ENCODE measurements around the gene GABRA1.

GABRA1 gene

DNA sequence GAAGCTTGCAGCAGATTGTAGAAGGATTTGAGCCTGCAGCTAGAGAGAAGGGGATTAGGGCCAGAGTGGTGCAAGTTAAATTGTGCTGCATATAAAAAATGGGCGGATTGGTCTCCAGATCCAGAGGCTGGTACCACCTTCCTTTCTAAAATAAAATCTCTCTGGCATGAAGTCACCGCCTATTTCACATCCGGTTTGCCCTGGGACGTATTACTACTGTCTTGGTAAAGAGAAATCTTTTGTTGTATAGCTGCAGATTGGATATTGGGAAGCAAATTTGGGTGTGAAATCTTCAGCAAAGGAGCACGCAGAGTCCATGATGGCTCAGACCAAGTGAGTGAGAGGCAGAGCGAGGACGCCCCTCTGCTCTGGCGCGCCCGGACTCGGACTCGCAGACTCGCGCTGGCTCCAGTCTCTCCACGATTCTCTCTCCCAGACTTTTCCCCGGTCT lies at the start of gene GABRA1:
TSS of gene GABRA1 (plus strand) at position 180 of the 451 bp plus-strand sequence. CDS start 2,691 bp downstream, outside the sequence.
- DNase-seq (ENCODE audit: low spot score): peak; percentile 19

DNA sequence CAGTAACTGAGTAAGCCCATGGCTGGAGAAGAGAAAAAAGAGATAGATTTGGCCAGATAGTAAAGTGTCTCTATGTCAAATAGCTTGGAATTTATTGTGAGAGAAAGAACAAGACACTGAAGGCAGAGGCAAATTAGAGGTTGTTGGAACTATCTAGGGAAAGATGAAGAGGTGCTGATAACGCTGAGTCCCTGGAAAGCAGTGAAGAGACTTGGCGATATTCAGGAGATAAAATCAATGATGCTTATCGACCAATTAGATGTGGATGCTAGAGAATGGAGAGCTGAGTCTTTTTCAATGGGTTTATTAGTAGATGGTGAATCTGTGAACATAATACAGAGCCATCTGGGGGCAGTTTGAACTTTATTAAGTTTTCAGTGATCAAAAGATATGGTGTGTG lies 48.6 kb upstream of the GABRA1 start:
- no peak for DNase-seq (ENCODE audit: low spot score)

DNA sequence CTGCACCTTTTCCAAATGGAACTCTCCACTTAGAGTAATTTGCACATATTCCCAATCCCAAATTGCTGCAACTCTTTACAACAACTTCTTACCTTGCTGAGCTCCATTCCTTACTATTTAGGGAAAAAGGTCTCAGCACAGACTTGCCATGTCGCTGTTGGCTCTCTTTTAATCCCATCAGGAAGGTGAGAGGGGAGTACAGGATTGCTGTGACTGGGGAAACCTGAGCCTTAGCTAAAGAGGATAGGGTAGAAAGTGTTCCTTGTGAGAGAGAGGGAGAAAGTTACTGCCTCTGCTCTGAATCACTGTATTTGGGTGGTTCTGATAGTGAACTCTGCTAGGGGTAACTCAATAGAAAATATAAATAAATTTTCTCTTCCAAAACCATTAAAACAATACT lies 43.7 kb upstream of the GABRA1 start:
- DNase-seq (ENCODE audit: low spot score): no peak

DNA sequence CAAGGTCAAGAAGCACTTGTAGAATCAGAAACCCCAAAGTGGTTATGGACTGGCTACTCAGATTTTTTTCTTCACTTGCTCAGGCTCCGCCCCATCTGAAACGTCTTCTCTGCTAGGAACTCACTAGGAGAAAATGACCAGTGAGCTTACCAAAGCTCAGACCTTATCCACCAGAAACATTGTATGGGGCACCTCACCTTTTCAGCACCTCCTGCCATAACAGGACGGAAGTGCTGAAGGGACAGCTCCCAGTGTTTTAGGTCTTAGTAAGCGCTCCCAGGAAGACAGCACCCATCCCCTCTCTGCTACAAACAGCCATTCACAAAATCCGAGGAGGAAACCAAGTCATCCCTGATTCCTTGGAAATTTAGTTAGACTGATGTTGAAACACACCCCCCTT lies 1.2 kb upstream of the GABRA1 start:
- DNase-seq (ENCODE audit: low spot score): no peak

DNA sequence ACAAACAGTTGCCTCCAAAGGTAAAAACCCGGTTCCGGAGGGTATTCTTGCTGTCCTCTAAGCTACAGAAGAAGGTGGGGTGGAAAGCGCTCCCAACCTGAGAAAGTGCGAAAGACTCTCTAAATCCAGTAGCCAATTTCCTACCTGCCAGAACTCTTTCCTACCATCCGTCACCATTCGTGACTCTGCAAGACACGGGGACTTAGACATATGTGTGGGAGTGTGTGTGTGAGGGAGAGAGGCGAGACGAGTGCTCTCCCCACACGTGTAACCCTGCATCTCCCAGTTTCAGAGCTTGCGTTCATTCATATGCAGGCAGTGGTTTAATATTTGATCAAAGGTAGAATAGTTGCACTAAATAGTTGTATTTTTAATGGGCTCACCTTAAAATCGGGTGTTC lies 473 bp upstream of the GABRA1 start:
- no peak for DNase-seq (ENCODE audit: low spot score)

DNA sequence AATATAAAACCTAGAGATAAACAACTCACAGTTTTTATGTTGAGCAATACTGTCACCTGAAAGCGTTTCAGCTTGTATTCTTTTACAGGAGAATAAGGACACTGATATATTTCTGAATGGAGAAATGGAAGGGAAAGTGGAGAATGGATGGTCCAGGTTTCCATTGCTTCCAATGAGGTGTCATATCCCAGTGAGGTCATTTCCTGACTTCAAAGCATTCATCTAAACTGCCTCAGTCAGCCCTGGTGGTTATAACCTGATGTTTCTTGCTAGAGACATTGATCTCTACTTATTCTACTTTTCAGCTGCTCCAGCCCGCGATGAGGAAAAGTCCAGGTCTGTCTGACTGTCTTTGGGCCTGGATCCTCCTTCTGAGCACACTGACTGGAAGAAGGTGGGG lies 2.6 kb downstream of the GABRA1 start:
- no peak for DNase-seq (ENCODE audit: low spot score)

DNA sequence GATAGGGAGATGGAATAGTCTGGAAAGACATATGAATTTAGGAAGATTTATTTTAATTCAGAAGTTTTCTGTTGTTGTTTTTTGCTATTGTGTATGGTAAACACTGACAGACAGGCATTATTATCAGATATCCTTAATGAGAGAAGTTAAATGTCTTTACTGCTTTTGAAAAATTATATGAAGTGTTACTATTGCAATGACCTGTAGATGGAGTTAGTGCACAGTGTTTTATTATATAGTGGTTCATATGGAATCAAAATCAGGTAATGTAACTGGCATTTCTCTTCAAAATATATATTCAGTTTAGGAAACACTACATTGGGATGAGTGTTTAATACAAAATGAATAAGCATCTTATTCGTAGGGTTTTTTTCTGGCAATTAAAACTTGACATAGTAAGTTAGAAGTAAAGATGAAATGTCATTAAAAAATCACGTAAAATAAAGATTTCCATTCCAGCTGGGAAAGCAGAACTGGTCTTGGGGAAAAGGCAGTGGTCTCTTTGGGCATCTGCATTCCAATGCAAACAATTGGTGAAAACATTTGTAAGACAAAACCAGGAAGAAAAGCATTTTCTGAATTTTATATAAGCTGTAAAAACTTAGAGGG lies 3.9 kb downstream of the GABRA1 start:
- no peak for DNase-seq (ENCODE audit: low spot score)

DNA sequence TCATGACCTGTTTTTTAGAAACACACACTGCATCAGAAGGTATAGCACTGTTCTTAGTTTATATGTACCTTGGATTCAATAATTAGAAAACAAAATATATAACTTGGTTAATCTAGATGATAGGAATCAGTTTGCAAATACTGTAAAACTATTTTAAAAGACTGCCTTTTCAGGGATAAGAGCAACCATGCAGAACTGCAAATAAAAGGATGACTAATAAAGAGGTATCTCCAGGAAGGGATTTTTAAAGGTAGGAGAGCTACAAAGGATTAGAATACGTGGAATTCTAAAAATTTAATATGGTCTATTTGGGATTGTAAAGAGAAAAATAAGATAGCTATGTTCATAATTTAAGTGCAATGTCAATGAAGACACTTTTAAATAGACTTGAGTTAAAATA lies 9.4 kb downstream of the GABRA1 start:
- DNase-seq (ENCODE audit: low spot score): no peak

DNA sequence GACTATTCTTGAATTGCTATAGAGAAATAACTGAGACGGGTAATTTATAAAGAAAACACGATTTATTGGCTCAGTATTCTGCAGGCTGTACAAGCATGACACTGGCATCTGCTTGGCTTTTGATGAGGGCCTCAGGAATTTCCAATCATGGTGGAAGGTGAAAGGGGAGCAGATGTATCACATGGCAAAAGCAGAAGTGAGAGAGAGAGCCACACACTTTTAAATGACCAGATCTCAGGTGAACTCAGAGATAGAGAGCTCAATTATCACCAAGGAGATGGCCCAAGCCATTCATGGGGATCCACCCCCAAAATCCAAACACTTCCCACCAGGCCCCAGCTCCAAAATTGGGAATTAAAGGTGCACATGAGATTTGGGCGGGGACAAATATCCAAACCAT lies 15.3 kb downstream of the GABRA1 start:
- no peak for DNase-seq (ENCODE audit: low spot score)

DNA sequence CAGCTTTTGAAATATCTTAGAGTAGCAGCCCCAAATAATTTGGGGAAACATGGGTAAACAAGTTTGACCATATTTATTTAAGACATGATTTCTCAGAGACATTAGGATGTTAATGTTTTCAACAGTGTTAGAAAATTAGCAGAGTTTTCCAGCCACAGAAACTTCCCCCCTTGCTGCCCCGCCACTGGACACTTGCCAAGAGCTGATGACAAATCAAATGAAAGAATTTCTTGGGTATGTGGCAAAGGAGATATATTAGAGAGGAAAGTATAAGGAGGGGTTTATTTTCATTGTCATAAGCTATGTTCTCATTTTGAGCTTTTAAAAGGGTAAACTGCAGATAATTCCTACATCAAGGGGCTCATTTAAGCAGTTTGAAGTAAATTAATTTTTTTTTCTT lies 15.9 kb downstream of the GABRA1 start:
- no peak for DNase-seq (ENCODE audit: low spot score)

DNA sequence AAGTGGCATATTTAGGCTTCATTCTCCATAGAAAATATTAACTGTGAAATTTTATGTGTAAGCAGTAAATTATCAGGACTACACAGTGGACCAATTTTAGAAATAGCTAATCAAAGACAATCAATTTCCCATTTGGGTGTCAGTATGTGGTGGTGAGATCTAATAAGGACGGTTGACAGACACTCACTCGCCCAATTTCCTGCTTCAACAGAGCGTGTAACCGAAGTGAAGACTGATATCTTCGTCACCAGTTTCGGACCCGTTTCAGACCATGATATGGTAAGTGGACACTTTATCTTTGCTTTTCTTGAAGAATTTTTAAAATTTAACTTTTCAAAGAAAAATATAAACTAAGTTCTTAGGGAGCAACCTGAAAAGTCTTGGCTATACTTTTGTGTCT lies 17.6 kb downstream of the GABRA1 start:
- DNase-seq (ENCODE audit: low spot score): no peak

DNA sequence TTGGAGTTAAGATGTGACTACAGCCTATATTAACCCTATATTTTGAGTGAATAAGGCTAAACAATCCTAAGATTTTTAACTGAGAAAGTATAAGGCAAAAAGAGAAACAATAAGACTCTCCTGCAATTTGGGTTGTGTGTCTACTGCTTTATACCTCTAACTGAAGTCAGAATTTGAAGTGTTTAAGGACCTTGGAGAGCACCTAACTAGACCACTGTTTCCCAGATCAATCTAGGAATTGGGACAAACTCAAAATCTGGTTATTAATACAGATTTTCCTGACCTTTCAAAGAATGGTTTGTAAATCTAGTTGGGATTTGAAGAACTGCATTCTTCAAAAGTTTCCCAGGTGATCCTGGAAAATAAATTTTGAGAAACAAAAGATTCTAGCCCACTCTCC lies 42.1 kb downstream of the GABRA1 start:
- DNase-seq (ENCODE audit: low spot score): no peak

DNA sequence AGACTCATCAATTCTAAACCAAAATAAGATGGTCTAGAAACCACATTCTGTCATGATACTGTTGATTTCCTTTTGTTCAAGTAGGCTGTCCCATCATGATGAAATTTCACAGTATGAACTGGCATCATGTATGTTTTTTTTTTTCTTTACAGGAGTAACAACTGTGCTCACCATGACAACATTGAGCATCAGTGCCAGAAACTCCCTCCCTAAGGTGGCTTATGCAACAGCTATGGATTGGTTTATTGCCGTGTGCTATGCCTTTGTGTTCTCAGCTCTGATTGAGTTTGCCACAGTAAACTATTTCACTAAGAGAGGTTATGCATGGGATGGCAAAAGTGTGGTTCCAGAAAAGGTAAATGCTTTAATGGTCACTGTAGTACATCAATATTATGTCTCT lies 47.6 kb downstream of the GABRA1 start:
- DNase-seq (ENCODE audit: low spot score): no peak

DNA sequence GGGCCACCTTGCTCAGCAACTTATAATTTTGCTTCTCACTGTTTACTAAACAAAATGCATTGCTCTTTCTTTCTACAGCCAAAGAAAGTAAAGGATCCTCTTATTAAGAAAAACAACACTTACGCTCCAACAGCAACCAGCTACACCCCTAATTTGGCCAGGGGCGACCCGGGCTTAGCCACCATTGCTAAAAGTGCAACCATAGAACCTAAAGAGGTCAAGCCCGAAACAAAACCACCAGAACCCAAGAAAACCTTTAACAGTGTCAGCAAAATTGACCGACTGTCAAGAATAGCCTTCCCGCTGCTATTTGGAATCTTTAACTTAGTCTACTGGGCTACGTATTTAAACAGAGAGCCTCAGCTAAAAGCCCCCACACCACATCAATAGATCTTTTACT lies 49.1 kb downstream of the GABRA1 start:
- DNase-seq (ENCODE audit: low spot score): no peak

DNA sequence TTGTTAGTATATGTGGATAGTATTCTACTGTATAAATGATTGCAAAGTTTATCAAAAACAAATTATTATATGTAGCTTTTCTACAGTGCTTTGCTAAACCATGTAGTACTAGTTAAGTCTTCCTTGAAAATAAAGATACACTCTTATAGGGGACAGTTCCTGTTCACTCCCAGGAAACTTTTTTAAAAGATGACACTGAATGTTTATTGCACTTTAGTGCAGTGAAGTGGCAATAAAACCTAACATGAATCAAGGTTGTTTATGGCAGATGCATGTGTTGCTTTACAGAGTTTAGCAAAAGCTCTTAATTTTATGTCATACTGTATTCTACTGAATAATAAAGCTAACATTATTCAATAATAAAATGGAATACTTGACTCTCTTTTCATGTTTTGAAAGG lies 51.7 kb downstream of the GABRA1 start:
- no peak for DNase-seq (ENCODE audit: low spot score)

DNA sequence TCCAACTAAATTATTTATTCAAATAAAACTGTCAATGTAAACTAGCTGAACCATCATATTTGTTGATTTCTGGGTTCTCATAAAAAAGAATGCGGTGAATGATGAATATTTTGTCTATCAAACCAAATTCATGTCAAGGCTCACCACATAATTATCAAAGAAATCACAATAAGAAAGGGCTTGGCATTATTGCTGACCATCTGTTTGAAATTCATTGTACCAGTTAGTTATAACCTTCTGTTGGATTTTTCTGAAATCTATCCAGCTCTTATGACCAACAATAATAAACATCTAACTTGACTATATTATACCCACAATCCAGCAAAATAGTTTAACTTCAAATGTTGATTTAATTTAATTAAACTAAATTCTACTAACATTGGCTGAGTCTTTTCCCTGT lies 53.1 kb downstream of the GABRA1 start:
- DNase-seq (ENCODE audit: low spot score): no peak

DNA sequence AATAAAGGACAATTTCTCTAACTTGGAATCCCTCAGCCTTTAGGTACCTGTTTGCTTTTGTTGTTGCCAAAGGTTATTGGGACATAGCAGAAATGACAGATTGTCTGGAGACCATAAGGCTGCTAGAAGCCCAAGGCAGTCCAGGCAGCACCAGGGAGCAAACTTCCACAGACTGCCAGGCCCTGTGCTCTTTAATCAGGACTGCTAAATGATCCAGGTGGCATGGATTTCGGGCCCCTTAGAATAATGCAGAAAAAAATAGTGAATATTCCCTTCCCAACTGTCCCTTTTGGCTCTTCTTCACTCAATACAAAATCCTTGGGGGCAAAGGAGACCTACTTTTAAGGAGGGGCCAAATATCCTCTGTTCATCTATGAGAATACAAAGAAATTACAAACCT lies 73.9 kb downstream of the GABRA1 start:
- peak; percentile 8 for DNase-seq (ENCODE audit: low spot score)

DNA sequence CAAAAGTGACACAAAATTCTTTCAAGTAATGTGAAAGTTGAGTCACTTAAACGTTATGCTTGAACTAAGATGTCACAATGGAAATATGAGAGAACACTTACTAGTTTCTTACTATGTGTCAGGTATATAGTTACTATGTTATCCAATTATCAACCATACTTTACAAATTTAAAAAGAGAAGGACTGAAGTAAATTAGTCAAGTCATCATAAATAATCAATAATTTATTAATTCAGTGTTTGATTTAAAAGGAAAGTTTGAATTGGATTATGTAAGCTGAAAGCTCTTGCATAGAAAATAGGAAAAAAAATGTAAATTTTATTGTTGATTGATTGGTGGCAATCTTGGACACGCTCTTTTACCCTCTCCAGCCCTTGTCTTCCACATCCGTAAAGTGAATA lies 76.3 kb downstream of the GABRA1 start:
- no peak for DNase-seq (ENCODE audit: low spot score)

DNA sequence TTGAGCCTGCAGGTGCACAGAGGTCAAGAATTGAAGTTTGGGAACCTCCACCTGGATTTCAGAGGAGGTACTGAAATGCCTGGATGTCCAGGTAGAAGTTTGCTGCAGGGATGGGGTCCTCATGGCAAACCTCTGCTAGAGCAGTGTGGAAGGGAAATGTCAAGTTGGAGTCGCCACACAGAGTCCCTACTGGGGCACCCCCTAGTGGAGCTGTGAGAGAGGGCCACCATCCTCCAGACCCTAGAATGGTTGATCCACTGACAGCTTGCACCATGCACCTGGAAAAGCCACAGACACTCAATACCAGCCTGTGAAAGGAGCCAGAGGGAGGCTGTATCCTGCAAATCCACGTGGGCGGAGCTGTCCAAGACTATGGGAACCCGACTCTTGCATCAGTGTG lies 78.0 kb downstream of the GABRA1 start:
- no peak for DNase-seq (ENCODE audit: low spot score)

DNA sequence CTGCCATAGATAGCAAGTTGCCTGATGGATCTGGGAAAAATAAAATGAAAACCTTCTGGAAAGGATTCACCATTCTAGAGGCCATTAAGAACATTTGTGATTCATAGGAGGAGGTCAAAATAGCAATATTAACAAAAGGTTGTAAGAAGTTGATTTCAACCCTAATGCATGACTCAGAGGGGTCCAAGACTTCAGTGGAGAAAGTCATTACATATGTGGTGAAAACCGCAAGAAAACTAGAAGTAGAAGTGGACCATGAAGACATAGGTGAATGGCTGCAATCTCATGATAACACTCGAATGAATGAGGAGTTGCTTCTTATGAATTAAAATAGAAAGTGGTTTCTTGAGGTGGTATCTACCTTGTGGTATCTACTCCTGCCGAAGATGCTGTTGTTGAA lies 86.6 kb downstream of the GABRA1 start:
- DNase-seq (ENCODE audit: low spot score): no peak

DNA sequence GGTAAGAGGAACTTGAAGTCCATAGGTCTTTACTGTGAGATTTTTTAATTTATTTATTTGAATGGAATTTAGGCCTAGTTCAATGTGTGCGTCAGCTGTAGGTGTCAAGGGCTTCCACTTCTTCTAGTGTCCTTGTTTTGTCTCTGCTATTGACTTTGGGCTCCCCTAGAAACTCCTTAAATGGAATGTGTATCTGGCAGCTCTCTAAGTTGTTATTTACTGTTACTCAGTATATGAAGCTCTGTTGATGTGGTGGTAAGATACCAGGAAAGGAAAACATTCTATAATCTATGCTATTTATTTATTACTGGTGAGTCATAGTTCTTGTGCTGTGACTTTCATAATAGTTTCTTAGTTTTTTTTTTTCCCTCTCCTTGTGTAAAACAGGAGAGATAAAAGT lies 97.1 kb downstream of the GABRA1 start:
- no peak for DNase-seq (ENCODE audit: low spot score)

DNA sequence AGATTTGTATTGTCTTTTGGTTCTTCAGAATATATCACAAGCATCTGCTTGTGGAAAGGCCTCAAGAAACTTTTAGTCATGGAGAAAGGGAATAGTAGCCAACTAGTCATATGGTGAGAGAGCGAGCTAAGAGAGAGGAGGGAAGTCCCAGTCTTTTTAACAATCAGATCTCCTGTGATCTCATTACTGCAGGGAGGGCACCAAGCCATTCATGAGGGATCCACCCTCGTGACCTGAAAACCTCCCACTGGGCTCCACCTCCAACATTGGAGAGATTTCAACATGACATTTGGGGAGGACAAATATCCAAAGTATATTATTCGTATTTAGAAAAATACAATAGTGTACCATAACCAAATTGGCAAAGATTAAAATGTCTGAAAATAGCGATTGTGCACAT lies 99.0 kb downstream of the GABRA1 start:
- no peak for DNase-seq (ENCODE audit: low spot score)

Data from pons (tissue), 1 donor.